Body of pancreas (tissue), 4 donors: ENCODE measurements around the gene HS6ST2. TPM values are rescaled to one million over a fixed set of nuclear protein-coding genes. Genes with fewer than 3 reads are reported as not detected.

ENCODE experiments used
- ATAC-seq: fragments of 150-250 bp; one replicate; pipeline ENCODE4 v1.9.1; 2016
- DNase-seq, 4 donors: peaks; one replicate each; pipeline ENCODE4 v3.0.0-alpha.2; 2019
- H3K27ac ChIP-seq, 4 donors: fragments of 200-600 bp; sonication (generic); 1 replicate in 3 of 4; 2 replicates in 1 of 4; pipeline versions ENCODE4 v1.5.1 to v1.6.1; 2016 to 2019; ENCODE audit warnings: mild to moderate bottlenecking in 1 of 4, mixed read lengths in 1 of 4, moderate library complexity in 1 of 4
- H3K27me3 ChIP-seq, 2 donors: fragments of 200-600 bp; sonication (generic); one replicate each; pipeline ENCODE4 v1.6.0; 2016; ENCODE audit warnings: mild to moderate bottlenecking in 1 of 2
- H3K36me3 ChIP-seq, 2 donors: fragments of 200-600 bp; sonication (generic); replicated peaks in 1 of 2; 2 replicates each; pipeline ENCODE4 v1.5.1; 2016; ENCODE audit warnings: low read depth in 2 of 2; ENCODE audit not compliant: insufficient read depth in 1 of 2
- H3K4me1 ChIP-seq: fragments of 200-600 bp; sonication (generic); one replicate; pipeline ENCODE4 v1.6.0; 2016
- H3K4me3 ChIP-seq, 2 donors: fragments of 200-600 bp; sonication (generic); 1 replicate in 1 of 2; 2 replicates in 1 of 2; pipeline ENCODE4 v1.5.1; 2016 to 2019
- H3K9me3 ChIP-seq, 3 donors: fragments of 200-600 bp; sonication (generic); 1 replicate in 2 of 3; 2 replicates in 1 of 3; pipeline ENCODE4 v1.5.1; 2016
- CTCF ChIP-seq, 7 experiments: fragments of 450-650 bp in 4 of 7; fragments of 200-600 bp in 3 of 7; sonication (generic) in 3 of 7; IDR thresholded peaks; one replicate each; pipeline ENCODE4 v1.5.1; 2016 to 2019; ENCODE audit warnings: antibody characterized with exemption in 7 of 7
- POLR2A ChIP-seq, 3 donors: fragments of 450-650 bp; IDR thresholded peaks; one replicate each; pipeline ENCODE4 v1.6.1; 2016; ENCODE audit warnings: antibody characterized with exemption in 3 of 3, mild to moderate bottlenecking in 2 of 3
- WGBS, 2 donors: methylation state at CpG; one replicate each; pipeline ENCODE4 v1.1.5; 2017; 5-methylcytosine and 5-hydroxymethylcytosine counted together
- intact Hi-C: fragments of 100-400 bp; cut with DNase I; formaldehyde crosslinking; loops from one replicate; pipeline ENCODE4 v1.15.1; 2023
- total RNA-seq, 2 donors: library from RNA; depleted of rRNA; stranded (reverse); fragments of >200 nt; gene quantifications; one replicate each; pipeline ENCODE4 v1.1.0, GENCODE V29; 2016

The HS6ST2 gene
- total RNA-seq, 2 donors from 2014 or later: 2.6 to 5.3 TPM

GRCh38 chrX:132669142-132669541 lies 289.3 kb downstream of the HS6ST2 start:
- TF ChIP-seq POLR2A (IDR thresholded peaks at IDR 0.05) (no peak), CTCF (IDR thresholded peaks at IDR 0.05) (no peak)
- H3K36me3 ChIP-seq: no peaks in the 10 kb centered on the region
- H3K27ac ChIP-seq: no peak overlapping the region
- H3K4me1 ChIP-seq: no peaks in the 10 kb centered on the region
- intact Hi-C loops: no loop called here
- WGBS, 2 donors: 77 to 92% methylated on average over 4 of the region's 4 CpGs
- ATAC-seq: no peak
- no peaks in the 10 kb centered on the region for H3K9me3 ChIP-seq
- DNase-seq: no peak
- no peaks in the 10 kb centered on the region for H3K27me3 ChIP-seq
- H3K4me3 ChIP-seq: no peak overlapping the region

GRCh38 chrX:132668178-132668577 lies 290.3 kb downstream of the HS6ST2 start:
- Histone ChIP-seq H3K4me1 (no peaks in the 10 kb centered on the region), H3K9me3 (no peaks in the 10 kb centered on the region), H3K4me3 (no peak overlapping the region), H3K36me3 (no peaks in the 10 kb centered on the region), H3K27me3 (no peaks in the 10 kb centered on the region), H3K27ac (no peak overlapping the region)
- intact Hi-C loops: no loop called here
- TF ChIP-seq CTCF (IDR thresholded peaks at IDR 0.05) (no peak), POLR2A (IDR thresholded peaks at IDR 0.05) (no peak)
- ATAC-seq: no peak
- DNase-seq: no peak
- 88% methylated on average over 5 to 6 of the region's 6 CpGs for WGBS, 2 donors

GRCh38 chrX:132665676-132666075 lies 292.8 kb downstream of the HS6ST2 start:
- H3K27me3 ChIP-seq: no peaks in the 10 kb centered on the region
- 80 to 94% methylated on average over 1 to 2 of the region's 2 CpGs for WGBS, 2 donors
- intact Hi-C loops: no loop called here
- no peaks in the 10 kb centered on the region for H3K36me3 ChIP-seq
- H3K27ac ChIP-seq: no peak overlapping the region
- no peak for TF ChIP-seq POLR2A (IDR thresholded peaks at IDR 0.05)
- TF ChIP-seq CTCF (IDR thresholded peaks at IDR 0.05): no peak
- H3K4me1 ChIP-seq: no peaks in the 10 kb centered on the region
- DNase-seq (no peak), ATAC-seq (no peak)
- H3K4me3 ChIP-seq: no peak overlapping the region
- no peaks in the 10 kb centered on the region for H3K9me3 ChIP-seq

- Histone ChIP-seq H3K4me1 (no peaks in the 10 kb centered on the region), H3K9me3 (no peaks in the 10 kb centered on the region), H3K27ac (no peak overlapping the region), H3K4me3 (no peak overlapping the region), H3K36me3 (no peaks in the 10 kb centered on the region), H3K27me3 (no peaks in the 10 kb centered on the region)
- 75 to 93% methylated on average over 2 to 3 of the region's 3 CpGs for whole genome bisulfite sequencing, 2 donors
- TF ChIP-seq CTCF (IDR thresholded peaks at IDR 0.05): no peak
- no peak for TF ChIP-seq POLR2A (IDR thresholded peaks at IDR 0.05)
- no peak for DNase-seq
- no peak for ATAC-seq
- intact Hi-C loops: no loop called here
These were observed 294.2 kb downstream of the HS6ST2 start for GRCh38 chrX:132664273-132664672.

GRCh38 chrX:132662844-132663243 lies 295.6 kb downstream of the HS6ST2 start:
- Histone ChIP-seq H3K36me3 (no peaks in the 10 kb centered on the region), H3K27me3 (no peaks in the 10 kb centered on the region), H3K27ac (no peak overlapping the region), H3K9me3 (no peaks in the 10 kb centered on the region), H3K4me3 (no peak overlapping the region), H3K4me1 (no peaks in the 10 kb centered on the region)
- no peak for DNase-seq
- intact Hi-C loops: no loop called here
- no peak for TF ChIP-seq CTCF (IDR thresholded peaks at IDR 0.05)
- TF ChIP-seq POLR2A (IDR thresholded peaks at IDR 0.05): no peak
- WGBS, 2 donors: 40 to 57% methylated on average over 1 to 2 of the region's 2 CpGs
- ATAC-seq: no peak
